Stimulated activated memory B cell treated with anti-CD40 and anti-IgM and Interleukin-4, amounts not matched to agents 10 μg/mL and 1 μg/mL and 100 μg/mL, for 72 hours (primary cell): Measurements from ENCODE around the gene BGN.

Source experiments
- ATAC-seq: fragments of 150-1000 bp; cut with Tn5 transposase; 2 replicates; pipeline ENCODE4 v1.10.0; 2021
- H3K27ac Mint-ChIP-seq: one replicate; pipeline ENCODE4 v1.8.0; 2022; ENCODE audit warnings: mild to moderate bottlenecking, mixed read lengths
- H3K27me3 Mint-ChIP-seq: one replicate; pipeline ENCODE4 v1.8.0; 2022; ENCODE audit warnings: mixed read lengths
- H3K36me3 Mint-ChIP-seq: one replicate; pipeline ENCODE4 v1.8.0; 2022; ENCODE audit warnings: mixed read lengths
- H3K4me1 Mint-ChIP-seq: one replicate; pipeline ENCODE4 v1.8.0; 2022; ENCODE audit warnings: mixed read lengths
- H3K4me3 Mint-ChIP-seq: one replicate; pipeline ENCODE4 v1.8.0; 2022; ENCODE audit warnings: mild to moderate bottlenecking, moderate library complexity, mixed read lengths
- H3K9me3 Mint-ChIP-seq: one replicate; pipeline ENCODE4 v1.8.0; 2022; ENCODE audit warnings: mixed read lengths

BGN gene

GRCh38 chrX:153456704-153457103 lies 38.1 kb upstream of the BGN start:
- no peaks in the 10 kb centered on the region for H3K27me3 Mint-ChIP-seq
- peaks cover 19% of the 10 kb centered on the region for H3K36me3 Mint-ChIP-seq
- H3K27ac Mint-ChIP-seq: no peak overlapping the region
- no peak overlapping the region for H3K4me3 Mint-ChIP-seq
- no peak for ATAC-seq
- no peaks in the 10 kb centered on the region for H3K9me3 Mint-ChIP-seq
- peaks cover 5% of the 10 kb centered on the region for H3K4me1 Mint-ChIP-seq

- H3K27ac Mint-ChIP-seq: no peak overlapping the region
- H3K4me1 Mint-ChIP-seq: peaks cover 5% of the 10 kb centered on the region
- no peaks in the 10 kb centered on the region for H3K9me3 Mint-ChIP-seq
- no peak overlapping the region for H3K4me3 Mint-ChIP-seq
- ATAC-seq: no peak
- peaks cover 22% of the 10 kb centered on the region for H3K36me3 Mint-ChIP-seq
- no peaks in the 10 kb centered on the region for H3K27me3 Mint-ChIP-seq
These were observed 37.5 kb upstream of the BGN start for GRCh38 chrX:153457136-153457825.

GRCh38 chrX:153457827-153458466 lies 36.8 kb upstream of the BGN start:
- Mint-ChIP-seq H3K27ac (no peak overlapping the region), H3K9me3 (no peaks in the 10 kb centered on the region), H3K27me3 (no peaks in the 10 kb centered on the region), H3K4me3 (no peak overlapping the region), H3K4me1 (peaks cover 5% of the 10 kb centered on the region), H3K36me3 (peaks cover 22% of the 10 kb centered on the region)
- ATAC-seq: no peak

- H3K27ac Mint-ChIP-seq: no peak overlapping the region
- peaks cover 22% of the 10 kb centered on the region for H3K36me3 Mint-ChIP-seq
- no peaks in the 10 kb centered on the region for H3K9me3 Mint-ChIP-seq
- peaks cover 5% of the 10 kb centered on the region for H3K4me1 Mint-ChIP-seq
- no peak for ATAC-seq
- no peaks in the 10 kb centered on the region for H3K27me3 Mint-ChIP-seq
- H3K4me3 Mint-ChIP-seq: no peak overlapping the region
These were observed 36.3 kb upstream of the BGN start for GRCh38 chrX:153458476-153458875.

GRCh38 chrX:153459986-153460385 lies 34.8 kb upstream of the BGN start:
- ATAC-seq: no peak

GRCh38 chrX:153460826-153461225 lies 34.0 kb upstream of the BGN start:
- H3K27ac Mint-ChIP-seq: no peak overlapping the region
- no peak overlapping the region for H3K4me3 Mint-ChIP-seq
- no peaks in the 10 kb centered on the region for H3K9me3 Mint-ChIP-seq
- ATAC-seq: no peak
- H3K27me3 Mint-ChIP-seq: no peaks in the 10 kb centered on the region
- peaks cover 30% of the 10 kb centered on the region for H3K36me3 Mint-ChIP-seq
- peaks cover 5% of the 10 kb centered on the region for H3K4me1 Mint-ChIP-seq

More at GRCh38 chrX:153459986-153460385, 34.8 kb upstream of the BGN start:
- H3K4me1 Mint-ChIP-seq: peaks cover 5% of the 10 kb centered on the region
- no peaks in the 10 kb centered on the region for H3K9me3 Mint-ChIP-seq
- H3K4me3 Mint-ChIP-seq: no peak overlapping the region
- H3K27ac Mint-ChIP-seq: no peak overlapping the region
- no peaks in the 10 kb centered on the region for H3K27me3 Mint-ChIP-seq
- H3K36me3 Mint-ChIP-seq: peaks cover 30% of the 10 kb centered on the region

GRCh38 chrX:153462291-153462690 lies 32.5 kb upstream of the BGN start:
- Mint-ChIP-seq H3K36me3 (peaks cover 25% of the 10 kb centered on the region), H3K27me3 (no peaks in the 10 kb centered on the region), H3K9me3 (no peaks in the 10 kb centered on the region), H3K4me1 (peaks cover 8% of the 10 kb centered on the region), H3K27ac (no peak overlapping the region), H3K4me3 (no peak overlapping the region)
- no peak for ATAC-seq

- Mint-ChIP-seq H3K4me1 (peaks cover 16% of the 10 kb centered on the region), H3K27me3 (no peaks in the 10 kb centered on the region), H3K4me3 (no peak overlapping the region), H3K36me3 (peaks cover 25% of the 10 kb centered on the region), H3K27ac (no peak overlapping the region), H3K9me3 (no peaks in the 10 kb centered on the region)
- ATAC-seq: no peak
These were observed 31.7 kb upstream of the BGN start for GRCh38 chrX:153463031-153463430.

GRCh38 chrX:153463556-153463955 lies 31.2 kb upstream of the BGN start:
- no peak overlapping the region for H3K4me3 Mint-ChIP-seq
- H3K27me3 Mint-ChIP-seq: no peaks in the 10 kb centered on the region
- no peak for ATAC-seq
- no peaks in the 10 kb centered on the region for H3K9me3 Mint-ChIP-seq
- H3K36me3 Mint-ChIP-seq: peaks cover 23% of the 10 kb centered on the region
- H3K4me1 Mint-ChIP-seq: peaks cover 18% of the 10 kb centered on the region
- H3K27ac Mint-ChIP-seq: no peak overlapping the region

- no peak overlapping the region for H3K4me3 Mint-ChIP-seq
- H3K9me3 Mint-ChIP-seq: no peaks in the 10 kb centered on the region
- ATAC-seq: no peak
- H3K36me3 Mint-ChIP-seq: peaks cover 18% of the 10 kb centered on the region
- no peak overlapping the region for H3K27ac Mint-ChIP-seq
- H3K27me3 Mint-ChIP-seq: no peaks in the 10 kb centered on the region
- H3K4me1 Mint-ChIP-seq: peaks cover 18% of the 10 kb centered on the region
These were observed 30.7 kb upstream of the BGN start for GRCh38 chrX:153464116-153464515.

GRCh38 chrX:153465691-153466380 lies 28.9 kb upstream of the BGN start:
- ATAC-seq: no peak
- Mint-ChIP-seq H3K9me3 (no peaks in the 10 kb centered on the region), H3K27ac (no peak overlapping the region), H3K36me3 (peaks cover 14% of the 10 kb centered on the region), H3K4me3 (no peak overlapping the region), H3K27me3 (no peaks in the 10 kb centered on the region), H3K4me1 (peaks cover 17% of the 10 kb centered on the region)

- Mint-ChIP-seq H3K4me3 (no peak overlapping the region), H3K27ac (no peak overlapping the region), H3K4me1 (peaks cover 13% of the 10 kb centered on the region), H3K36me3 (peaks cover 8% of the 10 kb centered on the region), H3K9me3 (no peaks in the 10 kb centered on the region), H3K27me3 (no peaks in the 10 kb centered on the region)
- ATAC-seq: no peak
These were observed 26.7 kb upstream of the BGN start for GRCh38 chrX:153468008-153468580.

GRCh38 chrX:153469811-153470410 lies 24.9 kb upstream of the BGN start:
- no peaks in the 10 kb centered on the region for H3K36me3 Mint-ChIP-seq
- H3K27me3 Mint-ChIP-seq: no peaks in the 10 kb centered on the region
- peak; percentile 68 for ATAC-seq
- peak overlapping the region; percentile 78 for H3K4me3 Mint-ChIP-seq
- peaks cover 13% of the 10 kb centered on the region for H3K4me1 Mint-ChIP-seq
- H3K9me3 Mint-ChIP-seq: no peaks in the 10 kb centered on the region
- peak overlapping the region; percentile 22 for H3K27ac Mint-ChIP-seq

GRCh38 chrX:153470411-153471363 lies 24.1 kb upstream of the BGN start, which contains the start of gene HAUS7:
Gene HAUS7, minus strand, starts transcription at chrX:153470576. Its CDS starts 19 bp downstream, at chrX:153470557.
- H3K4me3 Mint-ChIP-seq: peak within 1 kb of the TSS; percentile 78
- peaks cover 3% of the 10 kb centered on the region for H3K27me3 Mint-ChIP-seq
- H3K36me3 Mint-ChIP-seq: no peaks in the 10 kb centered on the region
- H3K27ac Mint-ChIP-seq: peak within 1 kb of the TSS; percentile 22
- H3K4me1 Mint-ChIP-seq: peaks cover 13% of the 10 kb centered on the region
- no peaks in the 10 kb centered on the region for H3K9me3 Mint-ChIP-seq
- ATAC-seq: peak; percentile 90
